Retina (tissue), 1 donor: Measurements from ENCODE around the gene SMS.
"Not testable (repeated sequence)": the region's sequence is repeated elsewhere in the genome, so short reads cannot be mapped to it uniquely, and the experiment has no call there.

Experiments used
- DNase-seq: peaks from one replicate; pipeline ENCODE4 v3.0.0-alpha.2; 2016

The SMS gene

DNA sequence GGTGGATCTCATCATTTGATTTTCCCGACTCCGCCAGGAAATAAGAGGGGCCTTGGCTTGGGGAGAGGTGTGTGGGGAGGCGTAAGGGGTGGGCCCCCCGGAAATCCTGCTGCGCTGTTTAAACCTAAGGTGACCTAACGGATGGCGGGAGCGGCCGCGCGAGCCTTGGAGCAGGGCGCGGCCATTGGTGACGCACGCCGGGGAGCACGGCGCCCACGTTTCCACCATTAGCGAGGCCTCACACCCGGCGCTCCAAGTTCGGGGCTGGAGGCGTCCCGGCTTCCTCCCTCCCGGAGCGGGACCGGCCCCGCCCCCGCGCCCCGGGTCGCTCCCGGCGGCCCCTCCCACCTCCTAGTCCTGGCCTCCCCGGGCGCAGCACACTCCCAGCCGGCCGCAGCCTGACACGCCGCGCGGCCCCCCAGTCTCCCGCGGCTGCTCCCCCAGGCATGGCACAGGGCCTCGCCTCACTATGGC, at the start of gene SMS:
Gene SMS, plus strand, starts transcription at position 354 of the 474 bp plus-strand sequence. Its CDS starts 116 bp downstream, at position 470.
- DNase-seq: peak; percentile 66

DNA sequence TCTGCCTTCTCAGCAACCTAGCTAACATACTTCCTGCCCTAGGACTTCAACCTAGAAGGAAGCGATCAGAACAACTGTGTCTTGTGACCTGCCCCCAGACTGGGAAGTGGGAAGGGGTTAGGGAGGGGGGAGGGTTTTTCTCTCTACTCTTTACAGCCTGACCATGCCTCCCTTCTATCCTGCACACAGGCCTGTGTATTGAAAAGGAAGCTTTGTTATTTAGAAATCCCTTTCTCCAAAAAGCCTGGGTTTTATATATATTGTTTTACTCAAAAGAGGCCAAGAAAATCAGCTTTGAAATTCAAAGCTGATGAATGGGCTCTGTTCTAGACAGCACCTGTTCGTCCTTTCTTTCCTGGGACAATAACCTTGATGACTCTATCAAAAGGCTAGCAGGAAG, 35.2 kb upstream of the SMS start:
- DNase-seq: no peak

DNA sequence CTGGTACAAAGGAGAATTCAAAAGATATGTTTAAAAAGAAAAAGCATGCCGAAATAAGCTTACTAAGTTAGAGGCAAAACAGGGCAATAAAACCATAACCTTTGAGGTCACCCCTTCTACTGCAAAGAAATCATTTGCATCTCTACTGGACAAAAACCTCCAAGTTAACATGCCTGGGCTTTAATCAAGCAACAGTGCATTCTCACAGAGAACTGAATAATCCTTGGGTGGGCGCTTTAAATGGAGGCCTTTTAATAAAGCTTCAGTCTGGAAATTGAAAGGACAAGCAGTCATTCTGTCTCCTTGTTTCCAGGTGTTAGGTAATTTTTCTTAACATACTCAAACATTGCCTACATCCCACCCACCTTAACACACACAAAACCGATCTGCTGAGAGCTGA, 34.6 kb upstream of the SMS start:
- DNase-seq: peak; percentile 2

DNA sequence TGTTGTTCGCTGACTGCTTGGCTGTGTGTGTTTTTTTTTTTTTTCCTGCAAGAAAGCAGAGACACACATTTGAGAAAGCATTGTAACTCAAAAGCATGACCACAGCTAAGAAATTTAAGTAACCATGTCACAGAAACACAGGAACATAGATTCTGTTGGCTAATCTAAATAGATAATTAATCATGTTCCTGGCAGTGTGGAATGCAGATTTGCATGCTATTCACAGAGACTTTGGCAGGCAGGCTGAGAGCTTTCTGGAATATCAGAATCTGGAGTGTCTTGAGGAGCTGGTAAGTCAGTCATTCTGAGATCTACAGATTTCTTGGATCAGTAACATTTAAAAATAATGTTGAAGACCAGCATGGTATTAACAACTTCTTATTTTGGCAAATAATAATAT, 33.2 kb upstream of the SMS start:
- DNase-seq: no peak

DNA sequence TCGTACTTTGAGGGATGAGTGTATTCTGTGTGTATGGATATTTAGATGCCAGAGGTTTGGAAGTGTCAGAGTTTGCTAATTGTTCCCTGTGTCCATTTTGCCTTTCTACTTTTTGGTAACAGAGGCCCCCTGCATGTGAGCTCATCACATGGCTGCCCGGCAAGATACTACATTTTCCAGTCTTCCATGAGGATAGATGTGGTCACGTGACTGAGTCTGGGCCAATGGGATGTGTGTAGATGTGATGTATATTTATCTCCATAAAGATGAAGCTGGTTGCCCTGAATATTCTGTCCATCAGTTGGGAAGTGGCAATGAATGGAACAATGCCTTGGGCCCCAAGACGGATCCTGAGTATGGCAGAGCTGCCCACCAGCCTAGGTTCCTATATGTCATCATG, 29.0 kb upstream of the SMS start:
- no peak for DNase-seq

DNA sequence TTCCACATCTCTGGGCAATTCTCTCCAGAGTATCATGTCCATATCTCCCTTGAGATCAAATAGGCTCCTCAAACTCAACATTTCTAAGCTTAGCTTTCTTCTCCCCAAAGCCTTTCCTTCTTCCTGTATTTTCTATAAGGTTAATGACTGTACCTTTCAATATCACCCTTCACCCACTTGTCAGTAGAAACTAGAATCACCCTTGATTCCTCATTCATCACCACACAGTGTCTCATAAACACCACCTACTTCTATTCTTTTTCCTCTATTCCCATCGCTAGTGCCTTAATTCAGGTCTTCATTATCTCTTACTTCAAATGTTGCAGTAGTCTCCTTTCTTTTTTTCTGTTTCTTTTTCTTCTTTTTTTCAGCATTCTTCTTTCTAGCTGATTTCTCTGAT, 28.3 kb upstream of the SMS start:
- no peak for DNase-seq

DNA sequence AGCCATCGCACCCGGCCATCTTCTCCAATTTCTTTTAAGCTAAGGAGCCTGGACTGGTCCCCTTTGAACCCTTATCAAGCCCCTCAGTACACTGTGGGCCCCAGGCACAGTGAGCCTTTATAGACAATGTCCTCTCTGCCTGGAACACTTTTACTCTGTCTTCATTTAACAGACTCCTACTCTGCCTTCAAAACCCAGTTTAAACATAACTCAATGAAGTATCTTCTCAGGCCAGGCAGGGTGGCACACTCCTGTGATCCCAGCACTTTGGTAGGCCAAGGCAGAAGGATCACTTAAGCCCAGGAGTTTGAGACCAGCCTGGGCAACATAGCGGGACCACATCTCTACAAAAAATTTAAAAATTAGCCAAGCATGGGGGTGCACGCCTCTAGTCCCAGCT, 27.5 kb upstream of the SMS start:
- DNase-seq: no peak

DNA sequence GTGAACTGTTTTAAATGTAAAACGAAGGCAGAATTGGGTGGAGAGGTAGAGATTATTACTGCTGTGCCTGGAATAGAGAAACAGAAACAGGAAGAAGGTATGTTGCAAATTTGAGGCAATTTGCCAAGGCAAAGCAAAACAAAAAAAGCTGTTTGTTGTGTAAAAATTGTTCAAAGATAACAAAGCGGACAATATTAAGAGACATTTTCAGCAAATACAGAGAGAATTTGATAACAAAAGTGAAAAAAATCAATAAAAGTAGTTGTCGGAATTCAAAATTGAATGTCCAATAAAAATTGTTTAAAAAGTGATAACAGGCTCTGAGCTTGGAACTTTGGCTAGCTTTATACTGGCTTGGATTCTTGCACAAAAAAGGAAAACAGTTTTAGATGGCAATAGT, 14.4 kb upstream of the SMS start:
- DNase-seq: no peak

DNA sequence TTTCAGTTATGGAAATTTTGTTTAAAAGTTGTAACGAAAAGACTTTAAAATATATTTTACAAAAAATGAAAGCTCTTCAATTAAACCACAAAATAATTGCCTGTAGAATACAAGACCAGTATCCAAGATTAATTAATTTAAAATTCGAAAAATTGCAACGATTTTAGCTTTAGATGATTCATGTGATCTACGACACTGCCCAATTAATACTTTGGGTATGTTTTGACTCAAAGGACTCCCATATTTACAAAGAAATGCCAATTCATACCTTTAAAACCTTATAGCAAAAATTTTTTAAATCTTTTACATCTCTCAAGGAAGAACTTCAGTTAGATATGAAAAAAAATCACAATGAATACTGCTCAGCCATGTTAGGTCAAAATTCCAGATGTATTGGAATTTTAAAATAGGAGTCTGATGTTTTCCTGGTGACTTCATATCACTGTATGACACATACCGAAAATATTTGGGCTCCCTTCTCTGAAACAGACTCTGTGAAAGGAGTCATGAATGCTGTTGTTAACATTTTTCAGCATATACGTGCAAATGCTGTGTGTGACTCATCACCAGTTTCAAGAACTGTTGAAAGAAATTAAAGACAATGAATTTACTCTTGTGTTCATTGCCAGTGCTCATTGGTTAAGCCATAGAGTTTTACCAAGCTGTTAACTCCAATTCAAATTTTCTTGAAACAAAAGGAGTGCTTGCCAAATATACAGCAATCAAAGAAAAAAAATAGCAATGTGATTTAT, 13.8 kb upstream of the SMS start:
- DNase-seq: no peak

DNA sequence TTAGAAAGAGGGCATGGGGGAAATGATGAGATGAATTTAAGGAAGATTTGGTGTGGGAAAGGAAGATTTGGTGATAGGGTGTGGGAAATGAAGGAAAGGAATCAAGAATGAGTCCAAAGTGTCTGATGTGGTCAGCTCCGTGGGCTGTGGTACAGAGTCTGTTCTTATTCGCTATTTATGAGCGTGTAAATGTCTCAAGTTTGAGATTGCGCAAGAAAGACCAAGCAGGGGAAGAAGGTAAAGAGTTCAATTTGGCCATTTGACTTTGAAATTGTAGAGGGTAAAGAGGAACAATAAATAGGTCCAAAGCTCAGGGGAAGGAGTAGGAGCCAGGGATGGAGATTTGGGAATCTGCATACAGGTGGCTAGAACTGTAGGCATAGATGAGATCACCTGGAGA, 11.3 kb upstream of the SMS start:
- no peak for DNase-seq

DNA sequence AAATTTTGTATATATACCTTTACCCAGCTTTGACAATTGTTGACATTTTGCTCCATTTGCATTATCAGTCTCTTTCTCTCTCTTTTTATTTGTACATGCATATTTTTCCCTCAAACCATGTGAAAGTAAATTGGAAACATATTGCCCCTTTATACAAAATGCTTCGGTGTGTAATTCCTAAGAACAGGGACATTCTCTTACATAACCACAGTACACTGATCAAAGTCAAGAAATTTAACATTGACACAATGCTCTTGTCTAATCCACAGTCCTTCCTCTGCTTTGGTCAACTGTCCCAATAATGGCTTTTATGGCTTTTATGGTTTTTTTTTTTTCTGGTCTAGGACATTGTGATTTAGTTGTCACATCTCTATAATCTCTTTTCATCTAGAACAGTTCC, 9.5 kb upstream of the SMS start:
- DNase-seq: no peak

DNA sequence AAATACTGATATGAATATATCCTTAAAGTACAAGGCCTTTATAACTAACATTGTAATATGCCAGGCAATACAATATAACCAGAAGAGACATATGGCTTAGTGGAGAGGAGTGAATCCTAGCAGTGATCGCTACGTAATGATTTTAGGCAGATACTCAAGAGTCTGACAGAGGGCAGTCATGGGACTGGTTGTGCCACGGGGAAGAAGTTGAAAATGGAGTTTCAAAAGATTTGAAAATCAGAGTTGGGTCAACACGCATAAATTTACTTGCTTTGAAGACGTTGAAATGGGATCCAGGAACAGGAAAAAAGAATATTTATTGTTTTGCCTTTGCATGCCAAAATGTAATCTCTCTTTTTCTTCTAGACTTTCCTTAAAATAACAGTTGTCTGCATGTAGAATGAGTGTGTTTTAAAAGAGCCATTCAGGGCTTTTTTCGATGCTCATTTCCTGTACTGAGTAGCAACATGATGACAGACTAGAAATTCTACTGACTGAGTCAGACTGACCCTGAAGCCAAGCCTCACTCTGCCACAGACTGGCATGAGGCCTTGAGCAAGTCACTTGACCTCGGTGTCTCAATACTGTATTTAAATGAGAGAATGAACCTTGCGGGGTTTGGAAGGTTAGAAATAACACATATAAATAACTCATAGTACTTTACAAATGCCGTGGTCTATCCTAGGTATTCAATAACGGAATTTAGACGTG, 8.1 kb upstream of the SMS start:
- no peak for DNase-seq

DNA sequence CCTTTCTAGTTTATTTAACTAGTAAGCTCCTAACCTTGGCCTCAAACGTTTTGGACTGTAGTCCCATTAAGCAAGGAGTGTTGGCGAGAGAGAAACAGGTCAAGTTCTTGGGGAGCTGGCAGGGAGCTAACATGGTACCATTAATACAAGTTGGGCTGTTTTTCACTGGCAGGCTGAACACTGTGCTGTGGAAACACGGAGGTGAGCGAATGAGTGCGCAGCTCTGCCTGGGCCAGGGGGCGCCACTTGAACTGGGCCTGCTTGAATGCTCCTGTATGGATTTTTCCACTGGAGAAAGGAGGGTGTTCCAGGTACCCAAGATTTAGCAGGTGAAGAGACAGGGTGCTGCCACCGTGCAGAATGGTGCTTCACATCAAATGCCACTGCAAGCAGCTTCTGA, 7.4 kb upstream of the SMS start:
- DNase-seq: no peak

DNA sequence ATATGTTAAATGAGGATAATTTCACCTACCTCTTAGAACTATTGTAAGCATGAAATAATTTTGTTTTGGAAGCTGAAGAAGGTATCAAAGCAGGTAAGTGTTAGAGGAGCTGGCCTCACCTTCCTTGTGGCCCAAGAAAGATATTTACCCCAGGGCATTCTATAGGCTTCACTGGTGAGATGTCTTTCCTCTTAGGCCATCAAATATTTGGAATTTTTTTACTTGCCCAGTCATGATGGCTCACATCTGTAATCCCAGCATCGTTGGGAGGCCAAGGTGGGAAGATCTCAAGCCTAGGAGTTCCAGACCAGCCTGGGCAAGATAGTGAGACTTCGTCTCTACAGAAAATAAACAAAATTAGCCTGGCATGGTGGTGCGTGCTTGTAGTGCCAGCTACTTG, 6.1 kb upstream of the SMS start:
- no peak for DNase-seq

DNA sequence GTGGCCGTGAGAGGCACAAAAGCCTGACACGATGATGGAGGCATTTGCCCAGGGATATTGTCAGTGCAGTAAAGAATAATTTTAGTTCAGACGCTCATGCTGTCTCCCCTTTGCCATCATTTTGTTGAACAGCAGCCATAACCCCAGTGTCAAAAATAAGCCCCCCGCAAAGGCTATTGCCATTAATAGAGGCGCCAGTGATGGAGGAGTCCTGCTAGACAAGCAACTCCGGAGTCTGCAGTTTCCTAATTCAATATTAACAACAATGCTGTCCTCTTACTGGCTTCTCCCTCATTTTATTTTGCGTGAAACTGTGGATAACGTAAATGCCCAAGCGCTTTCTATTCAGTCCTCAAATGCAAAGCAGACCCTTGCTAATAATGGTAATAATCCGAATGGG, 603 bp upstream of the SMS start:
- no peak for DNase-seq

DNA sequence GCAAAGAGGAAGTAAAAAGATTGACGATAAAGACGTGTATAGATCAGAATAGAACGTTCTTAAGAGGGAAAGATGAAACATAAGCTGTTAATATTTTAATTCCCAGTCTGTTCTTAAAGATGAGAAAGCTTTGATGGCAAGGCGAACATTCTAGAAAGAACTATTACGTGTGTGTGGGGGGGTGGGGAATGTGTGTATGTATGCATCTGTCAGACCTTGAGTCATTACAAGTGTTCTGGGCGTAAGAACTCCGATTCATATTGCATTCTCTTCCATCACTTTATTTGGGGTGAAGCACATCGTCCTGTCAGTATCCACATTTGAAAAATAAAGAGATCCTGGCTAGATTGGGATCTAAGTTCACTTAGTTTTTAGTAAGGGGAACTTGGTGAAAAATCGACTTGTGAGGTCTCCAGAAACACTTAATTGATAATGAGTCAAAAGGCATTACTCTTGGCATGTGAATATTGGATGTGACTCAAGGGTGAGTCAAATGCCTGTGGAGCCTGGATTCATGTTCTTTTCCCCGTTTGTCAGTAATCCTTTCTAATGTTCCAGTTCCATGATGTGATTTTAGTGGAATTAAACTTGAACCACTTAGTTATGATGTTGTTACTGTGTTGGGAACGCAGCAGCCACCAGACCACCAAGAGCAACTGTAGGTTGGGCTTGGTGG, 3.1 kb downstream of the SMS start:
- no peak for DNase-seq

DNA sequence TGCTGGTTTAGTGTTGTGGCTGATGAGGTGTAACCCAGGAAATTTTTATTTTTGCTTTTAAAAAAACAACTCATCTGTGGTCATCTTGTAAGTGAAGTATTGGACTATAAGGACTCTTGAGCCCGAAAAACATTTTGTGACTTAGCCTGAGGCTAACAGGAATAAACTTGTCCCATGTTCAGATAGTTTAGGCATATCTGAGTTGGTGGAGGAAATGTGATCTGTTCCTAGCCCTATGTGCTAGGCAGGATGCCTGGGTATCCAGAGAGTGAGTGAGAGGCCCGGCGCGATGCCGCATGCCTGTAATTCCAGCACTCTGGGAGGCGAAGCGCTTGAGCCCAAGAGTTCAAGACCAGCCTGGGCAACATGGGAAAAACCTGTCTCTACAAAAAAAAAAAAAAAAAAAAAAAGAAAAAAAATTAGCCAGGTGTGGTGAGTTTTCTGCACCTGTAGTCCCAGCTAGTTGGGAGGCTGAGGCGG, 3.7 kb downstream of the SMS start:
- DNase-seq: no peak

DNA sequence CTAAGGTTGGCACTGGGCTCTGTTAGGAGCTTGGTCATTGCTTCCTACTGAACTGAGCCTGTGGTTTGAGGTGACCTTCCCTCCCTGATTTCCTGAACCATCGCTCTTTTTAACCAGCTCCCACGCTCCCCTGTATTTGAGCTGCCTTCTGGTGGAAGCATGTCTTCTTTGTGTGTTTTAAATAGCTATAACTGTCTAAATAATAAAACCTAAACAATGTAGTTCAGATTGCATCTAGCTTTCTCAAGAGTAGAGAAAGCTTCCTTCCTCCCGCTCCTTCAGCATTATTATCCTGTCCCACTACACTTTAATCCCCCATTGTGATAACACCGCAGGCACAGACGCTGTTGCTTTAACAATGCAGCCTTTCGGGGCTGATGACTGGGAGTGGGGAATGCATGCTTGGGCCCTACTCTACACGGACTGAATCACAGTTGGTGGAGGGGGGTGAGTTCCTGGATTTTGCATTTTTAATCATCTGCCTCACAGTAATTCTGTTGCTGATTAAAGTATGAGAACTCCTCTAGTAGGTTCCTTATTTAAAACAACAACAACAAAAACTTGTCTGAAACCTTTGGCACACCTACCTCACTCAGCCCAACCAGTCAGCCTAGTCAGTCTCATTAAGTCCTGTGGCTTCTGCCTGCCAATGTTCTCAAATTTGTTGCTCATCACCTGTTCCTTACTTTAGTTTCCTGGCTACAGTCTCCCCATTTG, 6.6 kb downstream of the SMS start:
- no peak for DNase-seq

DNA sequence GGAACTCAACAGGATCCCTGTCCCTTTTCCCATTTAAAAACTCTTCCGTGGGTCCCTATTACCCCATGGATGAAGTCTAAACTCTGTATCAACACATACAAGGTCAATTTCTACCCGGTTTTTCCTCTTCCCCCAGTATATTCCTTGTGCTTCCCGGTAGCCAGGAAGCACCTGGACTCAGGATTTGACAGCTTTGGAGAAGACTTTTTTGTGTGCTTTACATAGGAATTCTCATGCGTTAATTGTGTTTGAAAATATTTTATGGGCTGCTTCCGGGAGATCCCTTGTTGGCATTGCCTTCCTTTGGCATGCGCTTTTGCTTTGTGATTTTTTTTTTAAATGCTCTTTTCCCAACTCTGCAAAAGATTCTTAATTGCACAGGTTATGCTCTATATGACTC, 7.2 kb downstream of the SMS start:
- DNase-seq: no peak

DNA sequence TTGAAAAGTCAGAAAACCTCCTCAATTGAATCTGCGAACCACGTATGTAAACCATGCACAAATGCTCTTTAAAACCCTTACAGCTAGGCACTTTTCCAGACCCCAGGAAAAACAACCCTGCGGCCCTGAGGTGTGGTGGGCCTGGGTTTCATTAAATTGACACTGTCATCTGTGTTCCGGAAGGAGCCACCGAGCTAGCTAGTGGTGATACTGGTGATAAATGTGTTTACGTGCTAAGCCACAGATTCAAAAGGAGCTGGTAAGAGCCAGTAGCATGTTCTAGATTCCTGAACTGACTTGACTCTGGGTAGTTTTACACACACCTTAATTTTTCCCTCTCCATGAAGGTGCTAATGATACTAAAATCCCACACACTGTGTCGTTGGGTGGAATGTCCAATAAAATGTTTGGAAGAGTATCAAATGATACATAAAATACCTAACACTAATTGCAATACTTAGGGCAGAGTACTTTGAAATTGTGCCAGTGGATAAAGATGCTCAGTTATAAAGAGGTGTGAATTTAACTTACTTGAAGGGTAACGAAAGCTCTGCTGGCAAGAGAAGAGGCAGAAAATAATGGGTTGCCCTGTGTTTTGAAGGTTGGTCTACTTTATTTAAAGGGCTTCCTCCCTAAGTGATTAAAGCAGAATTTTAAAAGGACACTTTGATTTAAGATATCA, 8.5 kb downstream of the SMS start:
- DNase-seq: no peak

DNA sequence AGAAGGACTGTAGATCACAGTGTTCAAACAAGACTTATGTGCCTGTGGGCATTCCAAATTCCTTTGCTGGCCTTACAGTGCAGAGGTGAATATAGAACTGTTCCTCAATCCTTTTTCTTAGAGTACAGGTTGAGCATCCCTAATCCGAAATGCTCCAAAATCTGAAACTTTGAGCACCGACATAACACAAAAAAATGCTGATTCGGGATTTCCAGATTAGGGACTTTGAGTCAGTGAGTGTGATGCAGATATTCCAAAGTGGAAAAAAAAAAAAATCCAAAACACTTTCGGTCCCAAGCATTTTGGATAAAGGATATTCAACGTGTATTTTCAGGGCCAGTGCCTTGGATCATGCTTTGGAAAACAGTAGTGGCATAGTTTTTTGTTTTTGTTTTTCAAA, 9.2 kb downstream of the SMS start:
- no peak for DNase-seq

DNA sequence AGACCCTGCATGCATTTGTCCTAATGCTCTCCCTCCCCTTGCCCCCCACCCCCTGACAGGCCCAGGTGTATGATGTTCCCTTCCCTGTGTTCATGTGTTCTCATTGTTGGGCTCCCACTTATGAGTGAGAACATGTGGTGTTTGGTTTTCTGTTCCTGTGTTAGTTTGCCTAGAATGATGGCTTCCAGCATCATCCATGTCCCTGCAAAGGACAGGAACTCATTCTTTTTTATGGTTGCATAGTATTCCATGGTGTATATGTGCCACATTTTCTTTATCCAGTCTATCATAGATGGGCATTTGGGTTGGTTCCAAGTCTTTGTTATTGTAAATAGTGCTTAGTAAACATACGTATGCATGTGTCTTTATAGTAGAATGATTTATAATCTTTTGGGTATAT, 10.0 kb downstream of the SMS start:
- DNase-seq: not testable (repeated sequence)

DNA sequence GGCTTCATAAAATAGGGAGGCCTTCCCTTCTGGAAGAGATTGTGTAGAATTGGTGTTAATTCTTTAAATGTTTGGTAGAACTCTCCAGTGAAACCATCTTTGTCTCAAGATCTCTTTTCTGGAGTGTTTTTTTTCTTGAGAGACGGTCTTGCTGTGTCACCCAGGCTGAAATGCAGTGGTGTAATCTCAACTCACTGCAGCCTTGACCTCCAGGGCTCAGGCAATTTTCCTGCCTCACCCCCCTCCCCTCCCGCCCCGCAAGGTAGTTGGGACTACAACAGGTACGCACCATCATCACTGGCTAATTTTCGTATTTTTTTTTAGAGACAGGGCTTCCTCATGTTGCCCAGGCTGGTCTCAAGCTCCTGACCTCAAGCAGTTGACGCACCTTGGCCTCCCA, 12.1 kb downstream of the SMS start:
- DNase-seq: no peak
